GM19351 (cell line): Measurements from ENCODE around the gene LIN7C.
"Not testable (repeated sequence)": the region's sequence is repeated elsewhere in the genome, so short reads cannot be mapped to it uniquely, and the experiment has no call there.

Experiments
- ATAC-seq: cut with Tn5 transposase; IDR thresholded peaks from one replicate; pipeline ENCODE4 v1.9.1; 2021; ENCODE audit warnings: mild to moderate bottlenecking, moderate library complexity; ENCODE audit not compliant: unreplicated experiment

The LIN7C gene

GRCh38 chr11:27451244-27451965, 55.2 kb downstream of the LIN7C start:
- no peak for ATAC-seq

- not testable (repeated sequence) for ATAC-seq
Measured at GRCh38 chr11:27448184-27448540, 58.4 kb downstream of the LIN7C start.

GRCh38 chr11:27447288-27448183, 59.0 kb downstream of the LIN7C start:
- ATAC-seq, result no peak

- ATAC-seq, result no peak
Measured at GRCh38 chr11:27445625-27446024, 60.9 kb downstream of the LIN7C start.

DNA sequence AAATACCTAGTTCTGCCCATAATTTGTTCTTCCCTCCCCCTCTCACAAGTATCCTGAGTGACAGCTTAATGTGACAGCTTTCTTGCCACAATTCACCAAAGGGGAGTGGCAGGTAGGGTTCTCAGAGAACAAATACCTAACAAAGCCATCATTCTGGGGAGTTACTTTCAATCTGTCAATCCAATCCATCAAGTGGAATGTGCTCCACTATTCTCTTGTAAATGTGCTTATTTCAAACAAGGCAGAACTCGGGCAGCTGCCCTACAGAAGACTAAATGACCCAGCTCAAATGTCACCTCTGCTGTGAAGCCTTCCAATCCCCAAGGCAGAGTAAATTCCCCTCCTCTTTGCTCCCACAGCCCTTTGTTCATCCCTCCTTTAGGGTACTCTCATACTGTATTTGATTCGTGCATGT, 61.8 kb downstream of the LIN7C start:
- ATAC-seq, result no peak
